ENCODE data around the gene RANBP3L. TPM values are rescaled to one million over a fixed set of nuclear protein-coding genes. Genes with fewer than 3 reads are reported as not detected.

Gene RANBP3L
- total and polyA plus RNA-seq, 9 of the 15 experiments (the other 6 are each of a cell fraction or from before 2014, with no cell fraction given), result 0.01 to 0.06 TPM; not detected in 7

- no peaks in the 10 kb centered on the region for H4K20me1 ChIP-seq (replicated peaks; ENCODE audit: control insufficient read depth, insufficient read depth, low read length)
- WGBS (ENCODE audit: insufficient coverage, low coverage, missing lambda C conversion rate), result 13% methylated on average over 4 of the region's 4 CpGs
- H3K36me3 ChIP-seq (ENCODE audit: control insufficient read depth, insufficient read depth, low read length), result no peaks in the 10 kb centered on the region
- no peaks in the 10 kb centered on the region; a peak in 1 of 5 replicates for H3K27me3 ChIP-seq (ENCODE audit: control insufficient read depth in 2 of 2, insufficient read depth in 2 of 2, low read length in 2 of 2)
- H3K4me1 ChIP-seq (replicated peaks in 1 of 2; ENCODE audit: control insufficient read depth in 2 of 2, insufficient read depth in 2 of 2, low read length in 2 of 2), result no peaks in the 10 kb centered on the region
- H3K27ac ChIP-seq (ENCODE audit: extremely low read depth, low read depth, low read length), result no peak overlapping the region
- no peak overlapping the region for H3K4me2 ChIP-seq (ENCODE audit: insufficient read depth, low read length)
- H3K9me1 ChIP-seq (ENCODE audit: control insufficient read depth, insufficient read depth, low read length), result no peaks in the 10 kb centered on the region
- POLR2A ChIA-PET, result no interaction called here
- DNase-seq (ENCODE audit: extremely low read depth in 1 of 4, low spot score in 3 of 4) (no peak), ATAC-seq (no peak), FAIRE-seq (no peak)
- no peaks in the 10 kb centered on the region for H3K9me3 ChIP-seq (replicated peaks; ENCODE audit: control insufficient read depth, insufficient read depth, low read depth, low read length)
- BruUV-seq (replicated peaks), result no TSS peak
- no peak for TF ChIP-seq PYGO2 (tag; IDR thresholded peaks at IDR 0.05)
- no peak for TF ChIP-seq ZNF121 (CRISPR knock-in tag; conservative IDR thresholded peaks at IDR 0.05)
- TF ChIP-seq FOXP1 (CRISPR knock-in tag; IDR thresholded peaks at IDR 0.05), result no peak
- no peak for TF ChIP-seq BHLHE40 (IDR thresholded peaks at IDR 0.05; ENCODE audit: low read length)
- TF ChIP-seq XRCC5 (IDR thresholded peaks at IDR 0.05; ENCODE audit: low read depth, low read length), result no peak
- no peak for TF ChIP-seq HOXB6 (CRISPR knock-in tag; IDR thresholded peaks at IDR 0.05; ENCODE audit: borderline replicate concordance)
- TF ChIP-seq TARDBP (IDR thresholded peaks at IDR 0.05), result no peak
- no peak for TF ChIP-seq RUNX1 (IDR thresholded peaks at IDR 0.05; ENCODE audit: low read depth)
- TF ChIP-seq GMEB1 (CRISPR knock-in tag; IDR thresholded peaks at IDR 0.05), result no peak
- TF ChIP-seq HDAC8 (tag; IDR thresholded peaks at IDR 0.05), result no peak
- H2AFZ ChIP-seq (ENCODE audit: low read depth, low read length), result no peak overlapping the region
- H3K9ac ChIP-seq (ENCODE audit: insufficient read depth in 1 of 2, low read depth in 2 of 2, low read length in 2 of 2), result no peak overlapping the region
- intact Hi-C loops (cut with micrococcal nuclease), result no loop called here
- H3K79me2 ChIP-seq (ENCODE audit: control insufficient read depth, insufficient read depth, low read length), result no peaks in the 10 kb centered on the region
- CTCF ChIA-PET (ENCODE audit: low intra/inter-chr PET ratio), result no interaction called here
- in situ Hi-C loops (cut with MboI), result no loop called here
- H3K4me3 ChIP-seq, result no peak overlapping the region
Measured at GRCh38 chr5:36253575-36253974, 48.1 kb downstream of the RANBP3L start.

All from K562 (cell line).